A549 (cell line): ENCODE data around the gene TFDP3. TPM values are rescaled to one million over a fixed set of nuclear protein-coding genes. Genes with fewer than 3 reads are reported as not detected.

Source experiments
- ATAC-seq, 2 experiments: fragments of 200-7000 bp in 1 of 2; fragments of >200 bp in 1 of 2; cut with Nextera tagmentation in 1 of 2; cut with Tn5 transposase in 1 of 2; 3 replicates each; pipeline versions ENCODE4 v1.8.0 to v1.9.1; 2018 to 2020; ENCODE audit warnings: mild to moderate bottlenecking in 1 of 2, moderate library complexity in 1 of 2
- CTCF ChIA-PET: fragments of 300-600 bp; sonication (Branson Sonifier 250); formaldehyde crosslinking; extraction: SDS; loops from one replicate; lab custom pipeline; 2021; ENCODE audit warnings: antibody characterized with exemption, inconsistent platforms; lab: Yijun Ruan, JAX
- POLR2A ChIA-PET: fragments of 350-600 bp; formaldehyde crosslinking; extraction: SDS; loops from one replicate; lab custom pipeline; 2021; ENCODE audit warnings: antibody characterized with exemption, inconsistent platforms; lab: Yijun Ruan, JAX
- DNase-seq, 2 experiments: peaks; one replicate each; pipeline versions ENCODE4 v3.0.0 to v3.0.0-alpha.2; 2011 to 2016; ENCODE audit warnings: low read depth in 1 of 2, low spot score in 1 of 2
- FAIRE-seq: peaks from 2 replicates; lab custom pipeline; 2011; peaks lifted over from hg19 to GRCh38; lab: Jason Lieb, UNC
- H3K27ac ChIP-seq, 2 experiments: fragments of >200 bp; sonication (Bioruptor Twin); formaldehyde crosslinking; 3 replicates each; pipeline ENCODE4 v1.5.1; 2016 to 2017
- H3K4me1 ChIP-seq: fragments of >200 bp; sonication (Bioruptor Twin); formaldehyde crosslinking; 3 replicates; pipeline ENCODE4 v1.6.1; 2016
- H3K4me2 ChIP-seq: fragments of >200 bp; sonication (Bioruptor Twin); formaldehyde crosslinking; 3 replicates; pipeline ENCODE4 v1.6.1; 2016
- H3K4me3 ChIP-seq: fragments of >200 bp; sonication (Bioruptor Twin); formaldehyde crosslinking; 3 replicates; pipeline ENCODE4 v1.5.1; 2016
- H3K9me3 ChIP-seq: fragments of >200 bp; sonication (Bioruptor Twin); formaldehyde crosslinking; 3 replicates; pipeline ENCODE4 v1.6.1; 2016
- CBX2 ChIP-seq: fragments of 200-600 bp; sonication (generic); IDR thresholded peaks from 2 replicates; pipeline ENCODE4 v1.6.1; 2016; ENCODE audit warnings: low read depth, mild to moderate bottlenecking, borderline replicate concordance
- EHF ChIP-seq: fragments of 250-450 bp; sonication (Bioruptor Pico); IDR thresholded peaks from 2 replicates; pipeline ENCODE4 v1.5.0; 2020; ENCODE audit warnings: mild to moderate bottlenecking
- FOSB ChIP-seq: fragments of 250-450 bp; sonication (Bioruptor Pico); IDR thresholded peaks from 2 replicates; pipeline ENCODE4 v1.5.0; 2020; ENCODE audit warnings: mild to moderate bottlenecking, moderate library complexity
- GATA3 ChIP-seq: IDR thresholded peaks from 2 replicates; pipeline ENCODE4 v1.6.1; 2012; ENCODE audit warnings: borderline replicate concordance
- HES2 ChIP-seq: fragments of >200 bp; sonication (Bioruptor Twin); formaldehyde crosslinking; IDR thresholded peaks from 2 replicates; pipeline ENCODE4 v1.6.1; 2016
- HEYL ChIP-seq: fragments of 250-450 bp; sonication (Bioruptor Pico); IDR thresholded peaks from 2 replicates; pipeline ENCODE4 v1.8.0; 2021; ENCODE audit warnings: mild to moderate bottlenecking, moderate library complexity
- HOXB5 ChIP-seq: fragments of 250-450 bp; sonication (Bioruptor Pico); IDR thresholded peaks from 2 replicates; pipeline ENCODE4 v1.5.0; 2020; ENCODE audit warnings: mild to moderate bottlenecking, moderate library complexity
- KDM5A ChIP-seq: fragments of 200-600 bp; sonication (generic); IDR thresholded peaks from 2 replicates; pipeline ENCODE4 v1.6.1; 2016; ENCODE audit warnings: antibody characterized with exemption, mild to moderate bottlenecking
- MAX ChIP-seq: IDR thresholded peaks from 2 replicates; pipeline ENCODE4 v1.6.1; 2012
- MYC ChIP-seq: IDR thresholded peaks from 2 replicates; pipeline ENCODE4 v1.6.1; 2012; ENCODE audit warnings: mild to moderate bottlenecking, inconsistent platforms, low read length, improper control_type of control experiment, borderline replicate concordance
- NPAS2 ChIP-seq: fragments of 250-450 bp; sonication (Bioruptor Pico); IDR thresholded peaks from 2 replicates; pipeline ENCODE4 v1.8.0; 2022; ENCODE audit warnings: mild to moderate bottlenecking, moderate library complexity, borderline replicate concordance
- NR3C1 ChIP-seq: fragments of >200 bp; sonication (Bioruptor Twin); formaldehyde crosslinking; IDR thresholded peaks from 3 replicates; pipeline ENCODE4 v1.6.1; 2017
- PHF8 ChIP-seq: fragments of 200-600 bp; sonication (generic); IDR thresholded peaks from 2 replicates; pipeline ENCODE4 v1.6.1; 2016; ENCODE audit warnings: low read depth, mild to moderate bottlenecking, antibody characterized with exemption, moderate library complexity, borderline replicate concordance
- RAD21 ChIP-seq, 2 experiments: fragments of >200 bp in 1 of 2; sonication (Bioruptor Twin) in 1 of 2; formaldehyde crosslinking in 1 of 2; IDR thresholded peaks in 1 of 2; conservative IDR thresholded peaks in 1 of 2; 2 replicates in 1 of 2; 3 replicates in 1 of 2; pipeline ENCODE4 v1.6.1; 2012 to 2018; ENCODE audit warnings: inconsistent platforms in 1 of 2
- RARB ChIP-seq: fragments of 250-450 bp; sonication (Bioruptor Pico); IDR thresholded peaks from 2 replicates; pipeline ENCODE4 v1.8.0; 2021; ENCODE audit warnings: mild to moderate bottlenecking, moderate library complexity
- RCOR1 ChIP-seq: fragments of 150-350 bp; IDR thresholded peaks from 2 replicates; pipeline ENCODE4 v1.6.1; 2014; ENCODE audit warnings: antibody characterized with exemption, low read length, low read depth
- RNF2 ChIP-seq: fragments of 200-600 bp; sonication (generic); IDR thresholded peaks from 2 replicates; pipeline ENCODE4 v1.6.1; 2016; ENCODE audit warnings: low read depth, mild to moderate bottlenecking, antibody characterized with exemption, moderate library complexity, borderline replicate concordance
- SREBF2 ChIP-seq: fragments of 450-650 bp; IDR thresholded peaks from 2 replicates; pipeline ENCODE4 v1.6.1; 2014; ENCODE audit warnings: mild to moderate bottlenecking, moderate library complexity
- ZC3H11A ChIP-seq: fragments of 450-650 bp; IDR thresholded peaks from 2 replicates; pipeline ENCODE4 v1.6.1; 2014; ENCODE audit warnings: antibody characterized with exemption, mild to moderate bottlenecking
- ZNF302 ChIP-seq: fragments of 250-450 bp; sonication (Bioruptor Pico); IDR thresholded peaks from 2 replicates; pipeline ENCODE4 v1.9.0; 2021; ENCODE audit warnings: inconsistent platforms, mild to moderate bottlenecking, moderate library complexity
- ZSCAN20 ChIP-seq: fragments of 250-450 bp; sonication (Bioruptor Pico); IDR thresholded peaks from 2 replicates; pipeline ENCODE4 v1.8.0; 2022; ENCODE audit warnings: mild to moderate bottlenecking, moderate library complexity
- WGBS: methylation state at CpG from one replicate; pipeline ENCODE4 v1.1.6; 2017; ENCODE audit errors: missing lambda C conversion rate; 5-methylcytosine and 5-hydroxymethylcytosine counted together
- polyA plus RNA-seq, 4 experiments: library from polyadenylated mRNA; depleted of rRNA in 3 of 4; stranded (reverse); fragments of >200 nt; fragmentation: RNase III in 1 of 4; extraction: RNeasy Plus Mini Kit Qiagen cat#74134 plus additional on column Dnase treatment in 1 of 4; gene quantifications; 2 replicates in 3 of 4; 3 replicates in 1 of 4; pipeline ENCODE4 v1.2.3, GENCODE V29; 2011 to 2017
- TF ChIP-seq, protein P1 (sequence below): fragments of 200-600 bp; sonication (generic); IDR thresholded peaks from 2 replicates; pipeline ENCODE4 v1.6.1; 2016; ENCODE audit warnings: antibody characterized with exemption, mild to moderate bottlenecking, moderate library complexity
- TF ChIP-seq, protein P2 (sequence below): fragments of 250-450 bp; sonication (Bioruptor Pico); IDR thresholded peaks from 2 replicates; pipeline ENCODE4 v1.5.0; 2021; ENCODE audit warnings: mild to moderate bottlenecking, moderate library complexity, borderline replicate concordance
- TF ChIP-seq, protein P3 (sequence below): IDR thresholded peaks from 2 replicates; pipeline ENCODE4 v1.6.1; 2012

TFDP3 gene
- polyA plus RNA-seq, 2 of the 4 experiments (the other 2 are of a cell fraction) = not detected

- WGBS = 55% methylated on average over 1 of the region's 1 CpG
- ATAC-seq (peak in 1 of 2 experiments; percentile 60; a peak in 2 of 6 replicates), DNase-seq (peak in 1 of 2 experiments; percentile 28), FAIRE-seq (no peak)
- POLR2A ChIA-PET = no interaction called here
- no peak overlapping the region for H3K4me2 ChIP-seq
- no peak for TF ChIP-seq RARB
- TF ChIP-seq RAD21 (conservative IDR thresholded peaks at IDR 0.05 in 1 of 2, IDR thresholded peaks at IDR 0.05 in 1 of 2) = peak in 1 of 2 experiments; percentile 37; a peak in 2 of 5 replicates
- no peak for TF ChIP-seq ZNF302 (CRISPR knock-in tag)
- TF ChIP-seq RCOR1 = no peak
- no peaks in the 10 kb centered on the region for H3K9me3 ChIP-seq
- no peak overlapping the region for H3K4me3 ChIP-seq
- H3K27ac ChIP-seq = no peak overlapping the region
- CTCF ChIA-PET = interaction anchor here (1.0 to 1.3 kb wide), 2 partner anchors 11 to 14 kb away, joined by 3 read pairs; no protein-coding TSS in a partner anchor
- no peaks in the 10 kb centered on the region for H3K4me1 ChIP-seq
Observed at GRCh38 chrX:133215747-133216146, 2.4 kb downstream of the TFDP3 start.

DNA sequence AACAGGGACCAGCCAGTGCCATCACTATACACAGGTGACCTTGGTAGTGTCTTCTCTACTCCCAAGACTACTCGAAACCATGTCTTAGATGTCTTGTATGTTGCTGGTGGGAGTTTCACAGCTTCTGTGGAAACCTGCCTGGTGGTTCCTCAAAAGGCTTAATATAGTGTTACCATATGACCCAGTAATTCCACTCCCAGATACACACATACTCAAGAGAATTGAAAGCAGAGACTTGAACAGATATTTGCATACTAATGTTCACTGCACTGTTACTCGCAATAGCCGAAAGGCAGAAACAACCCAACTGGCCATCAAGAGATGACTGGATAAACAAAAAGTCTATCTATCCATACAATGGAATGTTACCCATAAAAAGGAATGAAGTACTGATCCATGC is 3.1 kb downstream of the TFDP3 start:
- 38% methylated on average over 3 of the region's 3 CpGs for WGBS
- no peak overlapping the region for H3K4me3 ChIP-seq
- POLR2A ChIA-PET = no interaction called here
- no peak for DNase-seq
- ATAC-seq = no peak
- FAIRE-seq = no peak
- TF ChIP-seq HES2 (no peak), CBX2 (no peak), KDM5A (no peak), MYC (no peak), NR3C1 (no peak), NPAS2 (CRISPR knock-in tag) (no peak), PHF8 (no peak), RNF2 (no peak), GATA3 (no peak), SREBF2 (no peak)
- TF ChIP-seq, protein P1, sequence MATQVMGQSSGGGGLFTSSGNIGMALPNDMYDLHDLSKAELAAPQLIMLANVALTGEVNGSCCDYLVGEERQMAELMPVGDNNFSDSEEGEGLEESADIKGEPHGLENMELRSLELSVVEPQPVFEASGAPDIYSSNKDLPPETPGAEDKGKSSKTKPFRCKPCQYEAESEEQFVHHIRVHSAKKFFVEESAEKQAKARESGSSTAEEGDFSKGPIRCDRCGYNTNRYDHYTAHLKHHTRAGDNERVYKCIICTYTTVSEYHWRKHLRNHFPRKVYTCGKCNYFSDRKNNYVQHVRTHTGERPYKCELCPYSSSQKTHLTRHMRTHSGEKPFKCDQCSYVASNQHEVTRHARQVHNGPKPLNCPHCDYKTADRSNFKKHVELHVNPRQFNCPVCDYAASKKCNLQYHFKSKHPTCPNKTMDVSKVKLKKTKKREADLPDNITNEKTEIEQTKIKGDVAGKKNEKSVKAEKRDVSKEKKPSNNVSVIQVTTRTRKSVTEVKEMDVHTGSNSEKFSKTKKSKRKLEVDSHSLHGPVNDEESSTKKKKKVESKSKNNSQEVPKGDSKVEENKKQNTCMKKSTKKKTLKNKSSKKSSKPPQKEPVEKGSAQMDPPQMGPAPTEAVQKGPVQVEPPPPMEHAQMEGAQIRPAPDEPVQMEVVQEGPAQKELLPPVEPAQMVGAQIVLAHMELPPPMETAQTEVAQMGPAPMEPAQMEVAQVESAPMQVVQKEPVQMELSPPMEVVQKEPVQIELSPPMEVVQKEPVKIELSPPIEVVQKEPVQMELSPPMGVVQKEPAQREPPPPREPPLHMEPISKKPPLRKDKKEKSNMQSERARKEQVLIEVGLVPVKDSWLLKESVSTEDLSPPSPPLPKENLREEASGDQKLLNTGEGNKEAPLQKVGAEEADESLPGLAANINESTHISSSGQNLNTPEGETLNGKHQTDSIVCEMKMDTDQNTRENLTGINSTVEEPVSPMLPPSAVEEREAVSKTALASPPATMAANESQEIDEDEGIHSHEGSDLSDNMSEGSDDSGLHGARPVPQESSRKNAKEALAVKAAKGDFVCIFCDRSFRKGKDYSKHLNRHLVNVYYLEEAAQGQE = no peak
- TF ChIP-seq, all 56 proteins: peak for 0
- Histone ChIP-seq H3K27ac (no peak overlapping the region), H3K4me1 (no peaks in the 10 kb centered on the region), H3K9me3 (no peaks in the 10 kb centered on the region), H3K4me2 (no peak overlapping the region)
- CTCF ChIA-PET = interaction anchor here (1.0 to 1.3 kb wide), 2 partner anchors 12 to 15 kb away, joined by 3 read pairs; no protein-coding TSS in a partner anchor

- no peak for FAIRE-seq
- POLR2A ChIA-PET = no interaction called here
- CTCF ChIA-PET = no interaction called here
Observed at GRCh38 chrX:133214301-133214700, 3.9 kb downstream of the TFDP3 start.

DNA sequence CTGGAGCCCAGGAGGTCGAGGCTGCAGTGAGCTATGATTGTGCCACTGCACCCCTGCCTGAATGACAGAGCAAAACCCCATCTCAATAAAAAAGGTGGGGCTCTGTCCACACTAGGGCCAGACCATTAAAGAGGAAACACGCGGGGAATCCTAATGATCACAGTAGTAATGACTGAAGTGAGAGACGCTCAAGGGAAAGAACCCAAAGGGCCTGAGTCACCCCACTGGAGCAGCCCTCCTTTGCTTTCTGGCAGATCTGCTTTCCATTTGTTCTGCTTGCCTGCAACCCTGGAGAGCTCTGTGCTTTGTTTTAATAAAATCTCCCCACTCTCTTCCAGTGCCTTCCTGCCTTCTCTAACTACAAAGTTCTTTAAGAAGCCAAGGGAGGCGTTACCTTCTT is 5.0 kb downstream of the TFDP3 start:
- CTCF ChIA-PET = no interaction called here
- no peaks in the 10 kb centered on the region for H3K4me1 ChIP-seq
- FAIRE-seq = no peak
- no peak for ATAC-seq
- no peaks in the 10 kb centered on the region for H3K9me3 ChIP-seq
- 55% methylated on average over 5 of the region's 5 CpGs for WGBS
- no peak overlapping the region for H3K4me2 ChIP-seq
- POLR2A ChIA-PET = no interaction called here
- DNase-seq = no peak
- H3K4me3 ChIP-seq = no peak overlapping the region
- no peak overlapping the region for H3K27ac ChIP-seq
- TF ChIP-seq KDM5A (no peak), MYC (no peak), CBX2 (no peak), ZC3H11A (no peak), ZSCAN20 (CRISPR knock-in tag) (no peak), PHF8 (no peak), MAX (no peak), RNF2 (no peak), HEYL (CRISPR knock-in tag) (no peak), HOXB5 (no peak), FOSB (CRISPR knock-in tag) (no peak)
- TF ChIP-seq, protein P2, sequence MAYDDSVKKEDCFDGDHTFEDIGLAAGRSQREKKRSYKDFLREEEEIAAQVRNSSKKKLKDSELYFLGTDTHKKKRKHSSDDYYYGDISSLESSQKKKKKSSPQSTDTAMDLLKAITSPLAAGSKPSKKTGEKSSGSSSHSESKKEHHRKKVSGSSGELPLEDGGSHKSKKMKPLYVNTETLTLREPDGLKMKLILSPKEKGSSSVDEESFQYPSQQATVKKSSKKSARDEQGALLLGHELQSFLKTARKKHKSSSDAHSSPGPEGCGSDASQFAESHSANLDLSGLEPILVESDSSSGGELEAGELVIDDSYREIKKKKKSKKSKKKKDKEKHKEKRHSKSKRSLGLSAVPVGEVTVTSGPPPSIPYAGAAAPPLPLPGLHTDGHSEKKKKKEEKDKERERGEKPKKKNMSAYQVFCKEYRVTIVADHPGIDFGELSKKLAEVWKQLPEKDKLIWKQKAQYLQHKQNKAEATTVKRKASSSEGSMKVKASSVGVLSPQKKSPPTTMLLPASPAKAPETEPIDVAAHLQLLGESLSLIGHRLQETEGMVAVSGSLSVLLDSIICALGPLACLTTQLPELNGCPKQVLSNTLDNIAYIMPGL (CRISPR knock-in tag) = no peak
- TF ChIP-seq, protein P3, sequence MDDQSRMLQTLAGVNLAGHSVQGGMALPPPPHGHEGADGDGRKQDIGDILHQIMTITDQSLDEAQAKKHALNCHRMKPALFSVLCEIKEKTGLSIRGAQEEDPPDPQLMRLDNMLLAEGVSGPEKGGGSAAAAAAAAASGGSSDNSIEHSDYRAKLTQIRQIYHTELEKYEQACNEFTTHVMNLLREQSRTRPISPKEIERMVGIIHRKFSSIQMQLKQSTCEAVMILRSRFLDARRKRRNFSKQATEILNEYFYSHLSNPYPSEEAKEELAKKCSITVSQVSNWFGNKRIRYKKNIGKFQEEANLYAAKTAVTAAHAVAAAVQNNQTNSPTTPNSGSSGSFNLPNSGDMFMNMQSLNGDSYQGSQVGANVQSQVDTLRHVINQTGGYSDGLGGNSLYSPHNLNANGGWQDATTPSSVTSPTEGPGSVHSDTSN = no peak

More at GRCh38 chrX:133214301-133214700, 3.9 kb downstream of the TFDP3 start:
- no peak for TF ChIP-seq RNF2
- TF ChIP-seq EHF (CRISPR knock-in tag) = no peak
- H3K9me3 ChIP-seq = no peaks in the 10 kb centered on the region
- H3K27ac ChIP-seq = no peak overlapping the region
- H3K4me3 ChIP-seq = no peak overlapping the region
- H3K4me2 ChIP-seq = no peak overlapping the region
- DNase-seq (no peak), ATAC-seq (no peak)
- H3K4me1 ChIP-seq = no peaks in the 10 kb centered on the region
- WGBS = 53% methylated on average over 3 of the region's 3 CpGs
